Colonic mucosa (tissue), 4 donors: ENCODE measurements around the gene SULT6B1. TPM values are rescaled to one million over a fixed set of nuclear protein-coding genes. Genes with fewer than 3 reads are reported as not detected.

Experiments used
- DNase-seq: peaks from one replicate; pipeline ENCODE4 v3.0.0-alpha.2; 2020
- H3K27ac ChIP-seq: fragments of 200-600 bp; one replicate; pipeline ENCODE4 v1.8.0; 2021
- H3K27me3 ChIP-seq: fragments of 200-600 bp; one replicate; pipeline ENCODE4 v1.8.0; 2021
- H3K36me3 ChIP-seq: fragments of 200-600 bp; one replicate; pipeline ENCODE4 v1.8.0; 2021
- H3K4me1 ChIP-seq: fragments of 200-600 bp; one replicate; pipeline ENCODE4 v1.8.0; 2021; ENCODE audit warnings: mild to moderate bottlenecking
- H3K4me3 ChIP-seq: fragments of 200-600 bp; one replicate; pipeline ENCODE4 v1.8.0; 2021
- H3K9ac ChIP-seq, 2 donors: one replicate each; pipeline ENCODE4 v1.7.0; 2013; ENCODE audit warnings: control low read depth in 2 of 2, low read depth in 2 of 2, low read length in 2 of 2
- H3K9me3 ChIP-seq: fragments of 200-600 bp; one replicate; pipeline ENCODE4 v1.8.0; 2021
- intact Hi-C: fragments of 100-400 bp; cut with DNase I; formaldehyde crosslinking; loops from one replicate; pipeline ENCODE4 v1.14.1; 2022
- total RNA-seq, 2 donors: library from RNA; stranded (reverse); fragmentation: NEBNext Ultra II Directional in 1 of 2; extraction: Animal tissue kit (Norgen Biotek cat#: 25700) in 1 of 2; gene quantifications; one replicate each; pipeline ENCODE4 v1.2.1, GENCODE V29; 2021
- TF ChIP-seq, protein P1 (sequence below): fragments of 200-600 bp; IDR thresholded peaks from one replicate; pipeline ENCODE4 v1.8.0; 2022; ENCODE audit warnings: antibody characterized with exemption, mild to moderate bottlenecking
- donor health status: healthy.
- donor health status: DM: no; HTN: no; CAD: no.
- donor health status: DM: no; HTN: no; CAD: no.

The SULT6B1 gene
- total RNA-seq, 2 donors from 2014 or later, result not detected

DNA sequence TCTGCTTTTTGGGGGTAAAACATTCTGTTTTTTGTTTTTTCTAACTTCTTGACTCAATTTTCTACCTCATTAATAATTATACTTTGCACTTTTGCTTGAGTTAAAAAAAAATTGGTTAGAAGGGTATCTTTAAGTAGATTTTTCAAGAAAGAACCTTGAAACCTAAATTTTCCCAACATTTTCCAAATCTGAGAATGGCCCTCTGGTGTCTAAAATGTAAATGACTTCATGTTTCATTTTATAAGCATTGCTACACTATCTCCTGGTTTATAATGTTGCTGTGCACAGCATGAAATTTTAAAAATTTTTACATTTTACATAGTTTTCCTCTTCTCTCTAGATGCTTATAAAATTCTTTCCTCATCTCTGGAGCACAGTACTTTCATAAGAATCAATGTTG, 45.9 kb downstream of the SULT6B1 start:
- Histone ChIP-seq H3K4me1 (no peaks in the 10 kb centered on the region), H3K36me3 (peaks cover 6% of the 10 kb centered on the region), H3K9ac (no peak overlapping the region), H3K27ac (no peak overlapping the region), H3K27me3 (no peaks in the 10 kb centered on the region), H3K9me3 (no peaks in the 10 kb centered on the region), H3K4me3 (no peak overlapping the region)
- intact Hi-C loops, result no loop called here
- TF ChIP-seq, protein P1, sequence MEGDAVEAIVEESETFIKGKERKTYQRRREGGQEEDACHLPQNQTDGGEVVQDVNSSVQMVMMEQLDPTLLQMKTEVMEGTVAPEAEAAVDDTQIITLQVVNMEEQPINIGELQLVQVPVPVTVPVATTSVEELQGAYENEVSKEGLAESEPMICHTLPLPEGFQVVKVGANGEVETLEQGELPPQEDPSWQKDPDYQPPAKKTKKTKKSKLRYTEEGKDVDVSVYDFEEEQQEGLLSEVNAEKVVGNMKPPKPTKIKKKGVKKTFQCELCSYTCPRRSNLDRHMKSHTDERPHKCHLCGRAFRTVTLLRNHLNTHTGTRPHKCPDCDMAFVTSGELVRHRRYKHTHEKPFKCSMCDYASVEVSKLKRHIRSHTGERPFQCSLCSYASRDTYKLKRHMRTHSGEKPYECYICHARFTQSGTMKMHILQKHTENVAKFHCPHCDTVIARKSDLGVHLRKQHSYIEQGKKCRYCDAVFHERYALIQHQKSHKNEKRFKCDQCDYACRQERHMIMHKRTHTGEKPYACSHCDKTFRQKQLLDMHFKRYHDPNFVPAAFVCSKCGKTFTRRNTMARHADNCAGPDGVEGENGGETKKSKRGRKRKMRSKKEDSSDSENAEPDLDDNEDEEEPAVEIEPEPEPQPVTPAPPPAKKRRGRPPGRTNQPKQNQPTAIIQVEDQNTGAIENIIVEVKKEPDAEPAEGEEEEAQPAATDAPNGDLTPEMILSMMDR, result no peak
- no peak for DNase-seq

DNA sequence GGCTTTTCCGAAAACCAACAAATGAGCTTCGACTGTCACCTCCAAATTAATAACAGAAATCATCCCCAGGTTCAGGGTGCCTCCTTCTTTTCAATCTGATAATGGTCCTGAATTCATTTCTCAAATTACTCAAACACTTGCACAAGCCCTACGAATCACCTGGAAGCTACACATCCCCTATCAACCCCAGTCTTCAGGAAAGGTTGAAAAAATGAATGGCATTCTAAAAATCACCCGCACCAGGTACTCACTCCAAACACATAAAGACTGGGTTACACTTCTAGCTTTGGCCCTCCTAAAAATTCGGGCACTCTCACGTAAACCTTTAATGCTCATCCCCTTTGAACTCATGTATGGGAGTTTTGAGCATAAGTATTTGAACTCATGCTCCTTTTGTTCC, 55.6 kb downstream of the SULT6B1 start:
- DNase-seq, result no peak
- Histone ChIP-seq H3K4me1 (no peaks in the 10 kb centered on the region), H3K27me3 (no peaks in the 10 kb centered on the region), H3K27ac (no peak overlapping the region), H3K9ac (no peak overlapping the region), H3K9me3 (no peaks in the 10 kb centered on the region), H3K36me3 (peaks cover 7% of the 10 kb centered on the region), H3K4me3 (no peak overlapping the region)
- TF ChIP-seq, protein P1, result no peak
- intact Hi-C loops, result no loop called here

DNA sequence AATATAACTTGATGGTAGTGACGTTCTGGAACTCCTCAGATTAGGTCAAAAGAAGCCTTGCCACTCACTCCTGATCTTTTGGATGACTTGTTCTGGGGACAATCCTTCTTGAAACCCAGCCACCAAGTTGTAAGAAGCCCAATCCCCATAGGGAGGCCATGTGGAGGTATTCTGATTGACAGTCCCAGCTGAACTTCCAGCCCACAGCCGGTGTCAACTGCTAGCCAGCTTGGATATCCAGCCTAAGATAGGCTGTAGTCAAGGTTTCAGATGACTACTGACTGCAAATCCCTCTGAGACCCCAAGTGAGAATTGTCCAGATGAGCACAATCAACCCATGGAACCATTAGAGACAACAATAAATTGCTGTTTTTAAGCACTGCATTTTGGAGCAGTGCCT, 63.1 kb downstream of the SULT6B1 start:
- DNase-seq, result no peak
- no peaks in the 10 kb centered on the region for H3K4me1 ChIP-seq
- no peak overlapping the region for H3K9ac ChIP-seq
- H3K27me3 ChIP-seq, result no peaks in the 10 kb centered on the region
- no peak overlapping the region for H3K27ac ChIP-seq
- H3K9me3 ChIP-seq, result no peaks in the 10 kb centered on the region
- H3K36me3 ChIP-seq, result peaks cover 8% of the 10 kb centered on the region
- TF ChIP-seq, protein P1, result no peak
- H3K4me3 ChIP-seq, result no peak overlapping the region
- intact Hi-C loops, result no loop called here

DNA sequence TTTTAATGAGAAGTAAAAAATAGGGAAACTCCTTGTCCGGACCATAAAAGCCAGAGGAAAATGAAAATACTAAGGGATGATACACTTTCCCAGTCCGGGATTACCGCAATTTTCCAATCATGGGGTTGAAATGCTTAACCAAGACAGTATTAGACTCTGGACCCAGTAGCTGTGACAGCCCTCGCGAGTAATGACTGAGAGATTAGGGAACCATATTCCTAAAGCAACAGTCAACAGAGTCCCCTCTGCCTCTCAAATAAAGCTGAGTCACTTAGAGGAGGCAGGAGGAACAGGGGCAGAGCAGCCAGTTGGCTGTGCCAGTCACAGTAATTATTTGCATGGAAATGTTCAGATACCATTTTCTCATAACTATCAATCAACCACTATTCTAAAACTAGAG, 69.3 kb downstream of the SULT6B1 start:
- H3K27me3 ChIP-seq, result no peaks in the 10 kb centered on the region
- no peaks in the 10 kb centered on the region for H3K4me1 ChIP-seq
- H3K9me3 ChIP-seq, result no peaks in the 10 kb centered on the region
- H3K36me3 ChIP-seq, result no peaks in the 10 kb centered on the region
- H3K4me3 ChIP-seq, result no peak overlapping the region
- H3K27ac ChIP-seq, result no peak overlapping the region
- intact Hi-C loops, result no loop called here
- TF ChIP-seq, protein P1, result no peak
- DNase-seq, result no peak
- no peak overlapping the region for H3K9ac ChIP-seq

Other genes starting within 250 kb of the SULT6B1 start
- gene STRN, start 222.1 kb downstream of the SULT6B1 start, total RNA-seq, result 10 to 100 TPM; 36.5 to 48.6 TPM
- gene HEATR5B, start 104.3 kb downstream of the SULT6B1 start, total RNA-seq, result 10 to 100 TPM; 17.9 to 22.1 TPM
- 1 to 10 TPM; 7.1 to 7.3 TPM for gene GPATCH11, start 104.2 kb downstream of the SULT6B1 start, total RNA-seq
- 10 to 100 TPM; 35.4 to 37.3 TPM for gene EIF2AK2, start 31.7 kb downstream of the SULT6B1 start, total RNA-seq
- 10 to 100 TPM; 43.1 to 49.4 TPM for gene CEBPZOS, start 7.8 kb upstream of the SULT6B1 start, total RNA-seq
- gene CEBPZ, start 42.9 kb upstream of the SULT6B1 start, total RNA-seq, result 10 to 100 TPM; 43.6 to 53.2 TPM
- 10 to 100 TPM; 12.1 to 13.8 TPM for gene NDUFAF7, start 43.0 kb upstream of the SULT6B1 start, total RNA-seq
- 10 to 100 TPM; 21.1 to 28.7 TPM for gene PRKD3, start 136.2 kb upstream of the SULT6B1 start, total RNA-seq
- gene QPCT, start 156.0 kb upstream of the SULT6B1 start, total RNA-seq, result 10 to 100 TPM in 1 of 2 donors, 1 to 10 TPM in 1; 5.3 to 10.7 TPM